HTR-8/SVneo (cell line): ENCODE measurements around the gene HTR3D.
"Not testable (repeated sequence)": the region's sequence is repeated elsewhere in the genome, so short reads cannot be mapped to it uniquely, and the experiment has no call there.

Source experiments
- DNase-seq: peaks from one replicate; pipeline ENCODE4 v3.0.0; 2011; ENCODE audit warnings: low spot score, mixed read lengths; ENCODE audit not compliant: insufficient read length
- FAIRE-seq: peaks from 2 replicates; lab custom pipeline; 2011; peaks lifted over from hg19 to GRCh38; lab: Jason Lieb, UNC

Gene HTR3D

GRCh38 chr3:184011937-184012889, 19.3 kb upstream of the HTR3D start:
- FAIRE-seq (no peak), DNase-seq (no peak)

- DNase-seq (no peak), FAIRE-seq (no peak)
Measured at GRCh38 chr3:184015381-184016019, 16.0 kb upstream of the HTR3D start.

- no peak for FAIRE-seq
- DNase-seq = no peak
Measured at GRCh38 chr3:184016169-184016570, 15.4 kb upstream of the HTR3D start.

- peak; percentile 84 for DNase-seq
- FAIRE-seq = peak; percentile 28
Measured at GRCh38 chr3:184016811-184017671, 14.5 kb upstream of the HTR3D start.

GRCh38 chr3:184017672-184018423, 13.7 kb upstream of the HTR3D start, which contains the start of gene ABCC5:
Gene ABCC5 (minus strand): TSS chr3:184017884. CDS start chr3:184014392, 3,492 bp downstream.
- peak; percentile 96 for DNase-seq
- peak; percentile 31 for FAIRE-seq

GRCh38 chr3:184018424-184018973, 13.0 kb upstream of the HTR3D start:
- FAIRE-seq (no peak), DNase-seq (no peak)

- no peak for DNase-seq
- no peak for FAIRE-seq
Measured at GRCh38 chr3:184022323-184022722, 9.2 kb upstream of the HTR3D start.

GRCh38 chr3:184025256-184025655, 6.3 kb upstream of the HTR3D start:
- not testable (repeated sequence) for DNase-seq, FAIRE-seq

- not testable (repeated sequence) for FAIRE-seq, DNase-seq
Measured at GRCh38 chr3:184028275-184028890, 3.2 kb upstream of the HTR3D start.

- no peak for DNase-seq
Measured at GRCh38 chr3:184029443-184029842, 2.1 kb upstream of the HTR3D start.

GRCh38 chr3:184030536-184030935, 1.0 kb upstream of the HTR3D start:
- DNase-seq (no peak), FAIRE-seq (no peak)

More at GRCh38 chr3:184029443-184029842, 2.1 kb upstream of the HTR3D start:
- FAIRE-seq = no peak

GRCh38 chr3:184037816-184038215, 6.3 kb downstream of the HTR3D start:
- FAIRE-seq (no peak), DNase-seq (no peak)

GRCh38 chr3:184038307-184038706, 6.8 kb downstream of the HTR3D start:
- not testable (repeated sequence) for DNase-seq, FAIRE-seq

- FAIRE-seq (no peak), DNase-seq (no peak)
Measured at GRCh38 chr3:184039414-184039813, 7.9 kb downstream of the HTR3D start.

- no peak for FAIRE-seq
- peak; percentile 69 for DNase-seq
Measured at GRCh38 chr3:184040010-184040409, 8.5 kb downstream of the HTR3D start.

- FAIRE-seq = no peak
- no peak for DNase-seq
Measured at GRCh38 chr3:184042617-184043016, 11.1 kb downstream of the HTR3D start.

GRCh38 chr3:184045995-184046394, 14.5 kb downstream of the HTR3D start:
- DNase-seq (no peak), FAIRE-seq (no peak)

GRCh38 chr3:184050217-184050847, 18.8 kb downstream of the HTR3D start:
- DNase-seq (no peak), FAIRE-seq (no peak)
